Measurements from ENCODE around the gene NXNL1.
"Not testable (repeated sequence)": the region's sequence is repeated elsewhere in the genome, so short reads cannot be mapped to it uniquely, and the experiment has no call there.

NXNL1 gene

DNA sequence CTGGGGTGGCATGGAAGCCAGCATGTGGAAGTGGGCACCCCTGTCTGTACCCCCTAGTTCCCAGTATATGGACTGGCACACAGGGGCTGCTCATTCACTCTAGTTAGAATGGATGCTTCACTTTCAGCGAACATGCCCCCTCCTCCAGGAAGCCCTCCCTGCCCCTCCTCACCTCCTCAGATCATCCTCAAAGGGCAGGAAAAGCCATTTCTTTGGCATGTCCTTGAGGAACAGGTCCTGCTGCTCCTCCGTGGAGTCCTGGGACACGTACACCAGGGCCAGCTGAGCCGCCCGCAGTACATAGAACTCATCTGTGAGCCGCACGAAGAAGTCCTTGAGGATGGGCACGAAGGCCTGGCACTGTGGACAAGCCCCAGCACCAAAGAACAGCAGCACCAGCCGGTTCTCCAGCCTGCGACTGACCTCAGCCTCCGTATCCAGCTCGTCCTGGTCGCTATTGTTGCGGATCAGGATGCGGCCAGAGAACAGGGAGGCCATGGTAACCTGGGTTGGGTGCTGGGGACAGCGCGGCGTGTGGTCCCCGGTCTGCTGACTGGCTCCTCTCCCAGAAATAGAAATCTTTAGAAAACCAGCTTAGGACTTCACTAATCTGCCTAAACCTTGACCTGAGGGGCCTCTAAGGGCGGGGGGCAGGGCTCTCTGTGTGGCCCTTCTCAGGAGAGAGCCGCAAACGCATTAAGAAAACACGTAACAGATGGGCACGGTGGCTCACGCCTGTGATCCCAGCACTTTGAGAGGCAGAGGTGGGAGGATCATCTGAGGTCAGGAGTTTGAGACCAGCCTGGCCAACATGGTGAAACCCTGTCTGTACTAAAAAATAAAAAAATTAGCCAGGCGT, at the start of gene NXNL1:
Gene NXNL1, minus strand, starts transcription at position 555 of the 859 bp plus-strand sequence. Its CDS starts 57 bp downstream, at position 498.
- DNase-seq = no peak

- DNase-seq = not testable (repeated sequence)
Measured at GRCh38 chr19:17508558-17508933, 47.8 kb upstream of the NXNL1 start.

GRCh38 chr19:17506745-17507144, 46.0 kb upstream of the NXNL1 start:
- no peak for DNase-seq

GRCh38 chr19:17505223-17505622, 44.5 kb upstream of the NXNL1 start:
- DNase-seq = no peak

DNA sequence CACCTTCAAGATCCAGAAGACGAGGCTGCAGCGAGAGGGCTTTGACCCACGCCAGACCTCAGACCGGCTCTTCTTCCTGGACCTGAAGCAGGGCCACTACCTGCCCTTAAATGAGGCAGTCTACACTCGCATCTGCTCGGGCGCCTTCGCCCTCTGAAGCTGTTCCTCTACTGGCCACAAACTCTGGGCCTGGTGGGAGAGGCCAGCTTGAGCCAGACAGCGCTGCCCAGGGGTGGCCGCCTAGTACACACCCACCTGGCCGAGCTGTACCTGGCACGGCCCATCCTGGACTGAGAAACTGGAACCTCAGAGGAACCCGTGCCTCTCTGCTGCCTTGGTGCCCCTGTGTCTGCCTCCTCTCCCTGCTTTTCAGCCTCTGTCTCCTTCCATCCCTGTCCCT, 43.7 kb upstream of the NXNL1 start:
- no peak for DNase-seq

DNA sequence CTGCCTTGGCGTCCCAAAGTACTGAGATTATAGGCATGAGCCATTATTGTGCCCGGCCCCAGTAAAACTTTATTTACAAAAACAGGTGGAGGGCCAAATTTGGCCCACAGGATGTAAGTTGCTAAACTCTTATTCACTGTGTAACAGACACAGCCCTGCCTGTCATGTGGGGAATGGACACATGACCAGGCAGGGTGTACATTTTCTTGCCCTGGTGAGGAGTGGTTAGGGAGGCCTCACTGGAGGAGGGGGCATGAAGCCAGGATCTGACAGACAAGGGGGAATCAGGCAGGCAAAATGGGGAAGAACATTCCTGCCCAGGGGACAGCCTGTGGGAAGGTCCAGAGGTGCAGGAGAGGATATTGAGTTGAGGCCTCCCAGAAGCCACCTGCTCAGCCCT, 43.3 kb upstream of the NXNL1 start:
- DNase-seq = no peak

DNA sequence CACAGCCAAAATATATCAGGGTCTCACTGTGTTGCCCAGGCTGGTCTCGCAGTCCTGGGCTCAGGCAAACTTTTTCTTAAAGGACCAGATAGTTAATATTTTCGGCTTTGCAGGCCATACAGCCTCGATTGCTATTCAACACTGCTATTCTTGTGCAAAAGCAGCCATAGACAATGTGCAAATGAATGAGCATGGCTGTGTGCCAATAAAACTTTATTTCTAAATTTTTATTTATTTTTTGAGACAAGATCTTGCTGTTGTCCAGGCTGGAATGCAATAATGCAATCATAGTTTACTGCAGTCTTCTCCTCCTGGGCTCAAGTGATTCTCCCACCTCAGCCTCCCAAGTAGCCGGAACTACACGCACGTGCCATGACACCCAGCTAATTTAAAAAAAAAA, 42.5 kb upstream of the NXNL1 start:
- DNase-seq = no peak

- DNase-seq = no peak
Measured at GRCh38 chr19:17500447-17501198, 39.9 kb upstream of the NXNL1 start.

DNA sequence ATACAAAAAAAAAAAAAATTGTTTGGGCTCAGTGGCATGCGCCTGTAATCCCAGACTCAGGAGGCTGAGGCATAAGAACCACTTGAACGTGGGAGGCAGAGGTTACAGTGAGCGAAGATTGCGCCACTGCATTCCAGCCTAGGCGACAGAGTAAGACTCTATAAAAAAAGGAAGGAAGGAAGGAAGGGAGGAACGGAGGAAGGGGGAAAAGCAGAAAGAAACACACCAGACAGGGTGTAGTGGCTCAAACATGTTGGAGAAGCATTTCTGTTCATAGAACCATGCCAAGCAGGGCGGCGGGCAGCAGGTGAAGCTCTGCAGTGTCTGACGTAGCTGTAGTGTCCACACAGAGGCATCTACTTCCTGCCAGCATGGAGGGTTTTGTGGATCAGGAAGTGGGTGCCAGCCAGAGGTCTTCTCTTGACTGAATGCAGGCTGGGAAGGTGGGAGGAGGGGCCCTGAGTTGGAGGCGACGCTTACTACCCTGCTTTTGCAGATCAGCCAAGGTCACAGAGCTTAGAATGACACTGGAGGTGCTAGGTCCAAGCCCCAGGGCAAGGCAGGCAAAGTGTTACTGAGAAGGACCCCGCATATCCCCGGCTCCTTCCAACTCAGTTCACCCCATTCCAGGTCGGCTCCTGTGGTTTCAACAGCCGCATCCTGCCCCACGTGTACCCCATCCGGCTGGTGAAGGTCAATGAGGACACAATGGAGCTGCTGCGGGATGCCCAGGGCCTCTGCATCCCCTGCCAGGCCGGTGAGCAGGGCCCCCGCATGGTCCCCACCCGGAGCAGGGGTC, 39.1 kb upstream of the NXNL1 start:
- no peak for DNase-seq

- not testable (repeated sequence) for DNase-seq
Measured at GRCh38 chr19:17499025-17499424, 38.3 kb upstream of the NXNL1 start.

GRCh38 chr19:17497149-17497798, 36.5 kb upstream of the NXNL1 start:
- DNase-seq = no peak

DNA sequence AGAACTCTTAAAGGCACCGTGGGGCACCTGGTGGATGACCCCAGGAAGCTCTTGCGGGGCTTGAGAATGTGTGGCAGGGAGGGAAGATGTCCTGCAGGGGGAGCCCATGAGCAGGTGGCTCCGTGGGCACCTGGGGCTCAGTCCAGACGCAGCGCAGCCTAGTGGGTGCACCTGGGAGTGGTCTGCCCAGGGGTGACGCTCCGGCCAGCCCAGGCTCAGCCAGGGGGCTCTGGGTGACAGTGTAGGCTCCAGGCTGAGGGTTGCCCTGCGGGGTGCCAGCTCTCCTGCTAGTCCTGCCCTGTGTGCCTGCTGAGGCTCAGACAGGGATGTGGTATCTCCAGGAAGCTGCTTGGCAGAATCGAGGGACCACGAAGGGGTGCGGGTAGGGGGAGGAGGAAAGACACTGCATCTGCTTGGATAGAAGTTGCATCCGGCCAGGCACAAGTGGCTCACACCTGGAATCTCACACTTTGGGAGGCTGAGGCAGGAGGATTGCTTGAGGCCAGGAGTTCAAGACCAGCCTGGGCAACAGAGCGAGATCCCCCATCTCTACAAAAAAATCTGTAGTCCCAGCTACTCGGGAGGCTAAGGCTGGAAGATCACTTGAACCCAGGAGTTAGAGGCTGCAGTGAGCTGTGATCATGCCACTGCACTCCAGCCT, 35.7 kb upstream of the NXNL1 start:
- peak; percentile 70 to 74 for DNase-seq

DNA sequence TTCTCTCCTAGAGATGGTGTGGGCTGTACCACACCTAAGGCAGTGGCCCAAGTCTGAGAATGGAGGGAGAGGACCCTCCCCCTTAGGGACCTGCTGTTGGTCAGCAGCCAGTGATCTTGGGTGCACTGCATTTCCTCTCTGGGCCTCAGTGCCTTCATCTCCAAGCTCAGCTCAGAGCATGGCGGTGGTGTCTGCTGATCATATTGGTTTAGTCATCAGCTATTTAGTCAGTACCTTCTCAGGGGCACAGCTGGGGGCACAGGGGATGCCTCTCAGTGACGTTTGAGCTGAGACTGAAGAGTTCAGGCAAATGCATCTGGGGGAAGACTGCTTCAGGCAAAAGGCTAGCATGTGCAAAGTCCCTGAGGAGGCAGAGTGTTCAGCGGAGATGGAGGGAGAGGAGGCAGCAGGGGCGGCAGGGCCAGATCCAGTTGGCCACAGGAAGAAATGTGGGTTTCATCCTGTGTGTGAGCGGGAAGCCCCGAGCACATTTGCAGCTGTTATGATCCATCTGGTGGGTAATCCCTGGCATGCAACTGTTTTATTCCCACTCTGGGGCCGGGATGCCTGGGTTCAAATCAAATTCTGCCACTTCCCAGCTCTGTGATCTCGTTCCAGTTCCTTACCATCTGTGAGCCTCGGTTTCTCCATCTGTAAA, 35.0 kb upstream of the NXNL1 start:
- no peak for DNase-seq

GRCh38 chr19:17491287-17491686, 30.6 kb upstream of the NXNL1 start:
- no peak for DNase-seq

GRCh38 chr19:17490411-17490810, 29.7 kb upstream of the NXNL1 start:
- no peak for DNase-seq

DNA sequence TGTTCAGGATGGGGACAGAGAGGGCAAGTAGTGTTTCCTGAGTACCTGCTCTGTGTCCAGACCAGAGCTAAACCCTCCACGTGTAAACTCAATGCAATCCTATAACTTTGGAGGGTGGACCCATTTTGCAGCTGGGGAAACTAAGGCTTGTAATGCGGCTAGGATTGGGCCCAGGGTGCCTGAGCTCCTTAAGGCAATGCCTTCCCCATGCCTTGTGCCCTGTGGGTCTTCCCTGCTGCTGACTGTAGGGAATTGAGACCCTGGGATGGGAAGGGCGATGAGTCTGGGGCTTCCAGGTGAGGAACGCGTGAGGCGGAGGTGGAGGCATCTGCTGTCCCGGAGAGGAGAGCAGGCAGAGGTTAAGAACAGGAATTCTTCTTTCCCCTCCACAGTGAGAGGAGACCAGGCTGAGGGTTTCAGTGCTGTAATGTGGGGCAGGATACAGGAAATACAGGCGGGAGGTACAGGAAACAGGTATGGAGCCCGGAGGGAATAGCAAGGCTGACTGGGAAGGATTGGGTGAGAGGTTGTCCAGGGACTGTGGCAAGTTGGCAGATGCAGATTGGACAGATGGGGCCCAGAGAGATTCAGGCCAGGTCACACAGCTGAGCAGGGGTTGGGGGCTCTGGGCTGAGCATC, 28.8 kb upstream of the NXNL1 start:
- no peak for DNase-seq

- peak; percentile 65 to 68 for DNase-seq
Measured at GRCh38 chr19:17488593-17489391, 28.1 kb upstream of the NXNL1 start.

DNA sequence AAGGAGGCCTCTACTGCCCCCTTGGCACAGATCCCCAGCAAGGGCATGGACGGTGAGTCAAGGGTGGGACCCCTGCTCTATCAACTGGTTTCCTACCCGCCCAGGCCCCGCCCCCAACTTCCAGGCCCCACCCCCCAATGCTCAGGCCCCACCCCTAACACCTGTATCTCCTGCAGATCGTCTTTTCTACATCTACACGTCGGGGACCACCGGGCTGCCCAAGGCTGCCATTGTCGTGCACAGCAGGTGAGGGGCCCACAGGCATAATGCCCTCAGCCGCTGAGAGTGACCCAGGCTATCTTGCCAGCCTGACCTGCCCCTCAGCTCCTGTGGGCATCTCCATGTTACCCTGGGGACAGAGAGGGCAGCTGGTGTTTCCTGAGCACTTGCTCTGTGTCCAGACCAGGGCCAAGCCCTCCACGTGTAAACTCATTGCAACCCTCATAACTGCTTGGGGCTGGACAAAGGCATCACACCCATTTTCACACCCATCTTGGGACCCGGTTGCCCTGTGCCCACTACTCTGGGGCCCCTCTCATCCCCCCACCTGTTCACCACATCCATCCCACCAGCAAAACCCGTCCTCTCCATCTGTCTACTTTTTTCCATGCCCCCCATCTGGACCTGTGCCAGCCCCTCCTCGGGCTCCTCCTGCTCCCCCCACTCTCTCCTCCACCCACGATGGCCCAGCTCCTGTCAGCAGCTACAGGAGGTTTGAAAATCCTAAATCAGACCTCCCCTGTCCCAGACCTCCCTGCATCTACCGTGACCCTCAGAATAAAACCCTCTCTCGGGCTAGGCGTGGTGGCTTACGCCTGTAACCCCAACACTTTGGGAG, 26.8 kb upstream of the NXNL1 start:
- DNase-seq = no peak

- no peak for DNase-seq
Measured at GRCh38 chr19:17486545-17487240, 26.0 kb upstream of the NXNL1 start.
